Effector CD8-positive, alpha-beta T cell (primary cell): ENCODE measurements around the gene HTR2A.

Experiments used
- DNase-seq: peaks from one replicate; lab custom pipeline; 2025; lab: John Stamatoyannopoulos, UW
- total RNA-seq, 4 experiments: gene quantifications; one replicate each; lab custom pipeline; 2026; lab: John Stamatoyannopoulos, UW

The HTR2A gene
- total RNA-seq: 0 reads per million in 4 experiments

GRCh38 chr13:46896341-46897137 lies at the start of gene HTR2A:
HTR2A (minus strand) TSS chr13:46897053; CDS start chr13:46895906, 1,147 bp downstream.
- no peak for DNase-seq

- DNase-seq: no peak
Measured at GRCh38 chr13:46936525-46936924, 39.7 kb upstream of the HTR2A start.

GRCh38 chr13:46934749-46935148 lies 37.9 kb upstream of the HTR2A start:
- no peak for DNase-seq

- DNase-seq: no peak
Measured at GRCh38 chr13:46926916-46927590, 30.2 kb upstream of the HTR2A start.

- DNase-seq: no peak
Measured at GRCh38 chr13:46925486-46925885, 28.6 kb upstream of the HTR2A start.

GRCh38 chr13:46914341-46914740 lies 17.5 kb upstream of the HTR2A start:
- no peak for DNase-seq

GRCh38 chr13:46913757-46914156 lies 16.9 kb upstream of the HTR2A start:
- DNase-seq: no peak

GRCh38 chr13:46909042-46909441 lies 12.2 kb upstream of the HTR2A start:
- DNase-seq: no peak

GRCh38 chr13:46908501-46908900 lies 11.6 kb upstream of the HTR2A start:
- no peak for DNase-seq

- no peak for DNase-seq
Measured at GRCh38 chr13:46906405-46906804, 9.6 kb upstream of the HTR2A start.

GRCh38 chr13:46905249-46905648 lies 8.4 kb upstream of the HTR2A start:
- DNase-seq: no peak

- no peak for DNase-seq
Measured at GRCh38 chr13:46903748-46904147, 6.9 kb upstream of the HTR2A start.

- no peak for DNase-seq
Measured at GRCh38 chr13:46901721-46902120, 4.9 kb upstream of the HTR2A start.

GRCh38 chr13:46899801-46900200 lies 2.9 kb upstream of the HTR2A start:
- no peak for DNase-seq

- no peak for DNase-seq
Measured at GRCh38 chr13:46895381-46895780, 1.5 kb downstream of the HTR2A start.

- no peak for DNase-seq
Measured at GRCh38 chr13:46894568-46894967, 2.3 kb downstream of the HTR2A start.

GRCh38 chr13:46893798-46894560 lies 2.9 kb downstream of the HTR2A start:
- peak; percentile 52 for DNase-seq

- no peak for DNase-seq
Measured at GRCh38 chr13:46893221-46893740, 3.6 kb downstream of the HTR2A start.

- no peak for DNase-seq
Measured at GRCh38 chr13:46885018-46885417, 11.8 kb downstream of the HTR2A start.

GRCh38 chr13:46884531-46884930 lies 12.3 kb downstream of the HTR2A start:
- no peak for DNase-seq

GRCh38 chr13:46881621-46882020 lies 15.2 kb downstream of the HTR2A start:
- DNase-seq: no peak

- DNase-seq: no peak
Measured at GRCh38 chr13:46874006-46874405, 22.8 kb downstream of the HTR2A start.
